MCF 10A (cell line): ENCODE data around the gene TMEM120A. TPM values are rescaled to one million over a fixed set of nuclear protein-coding genes. Genes with fewer than 3 reads are reported as not detected.

Experiments
- BruUV-seq: library from RNA; stranded (reverse); fragments of 400-500 nt; replicated peaks from 2 replicates; lab custom pipeline; 2021; lab: Mats Ljungman, UMichigan
- CTCF ChIA-PET: fragments of 300-600 bp; sonication (Branson Sonifier 250); formaldehyde crosslinking; extraction: SDS; loops from one replicate; lab custom pipeline; 2021; ENCODE audit warnings: antibody characterized with exemption, inconsistent platforms; lab: Yijun Ruan, JAX
- POLR2A ChIA-PET: fragments of 300-600, 350-650 bp; sonication (Branson Sonifier 250); formaldehyde crosslinking; extraction: SDS; loops from one replicate; lab custom pipeline; 2020; ENCODE audit warnings: antibody characterized with exemption, inconsistent platforms; lab: Yijun Ruan, JAX
- DNase-seq: peaks from one replicate; pipeline ENCODE4 v3.0.0-alpha.2; 2018; ENCODE audit not compliant: unreplicated experiment
- H3K27ac Mint-ChIP-seq: one replicate; pipeline ENCODE4 v1.8.0; 2022; ENCODE audit warnings: mild to moderate bottlenecking, low read depth, mixed read lengths; ENCODE audit not compliant: unreplicated experiment
- H3K27me3 Mint-ChIP-seq: one replicate; pipeline ENCODE4 v1.8.0; 2022; ENCODE audit warnings: mixed read lengths; ENCODE audit not compliant: insufficient read depth, unreplicated experiment
- H3K36me3 Mint-ChIP-seq: one replicate; pipeline ENCODE4 v1.8.0; 2022; ENCODE audit warnings: mild to moderate bottlenecking, moderate library complexity, mixed read lengths; ENCODE audit not compliant: insufficient read depth, unreplicated experiment
- H3K4me1 Mint-ChIP-seq: one replicate; pipeline ENCODE4 v1.8.0; 2022; ENCODE audit warnings: mixed read lengths; ENCODE audit not compliant: insufficient read depth, unreplicated experiment
- H3K4me3 Mint-ChIP-seq: one replicate; pipeline ENCODE4 v1.8.0; 2022; ENCODE audit warnings: mild to moderate bottlenecking, moderate library complexity, mixed read lengths; ENCODE audit not compliant: unreplicated experiment
- H3K9me3 Mint-ChIP-seq: one replicate; pipeline ENCODE4 v1.8.0; 2022; ENCODE audit warnings: mixed read lengths; ENCODE audit not compliant: unreplicated experiment
- intact Hi-C: fragments of 100-400 bp; cut with micrococcal nuclease; formaldehyde crosslinking; loops from 2 replicates; pipeline ENCODE4 v1.14.1; 2022
- total RNA-seq: library from RNA; stranded (reverse); gene quantifications from 2 replicates; pipeline ENCODE4 v1.2.3, GENCODE V29; 2022
- TF ChIP-seq, protein P1 (sequence below): fragments of 200-600 bp; IDR thresholded peaks from one replicate; pipeline ENCODE4 v1.8.0; 2022; ENCODE audit warnings: antibody characterized with exemption, mild to moderate bottlenecking; ENCODE audit not compliant: unreplicated experiment

Gene TMEM120A
- total RNA-seq, 1 experiment from 2014 or later: 19.4 TPM

DNA sequence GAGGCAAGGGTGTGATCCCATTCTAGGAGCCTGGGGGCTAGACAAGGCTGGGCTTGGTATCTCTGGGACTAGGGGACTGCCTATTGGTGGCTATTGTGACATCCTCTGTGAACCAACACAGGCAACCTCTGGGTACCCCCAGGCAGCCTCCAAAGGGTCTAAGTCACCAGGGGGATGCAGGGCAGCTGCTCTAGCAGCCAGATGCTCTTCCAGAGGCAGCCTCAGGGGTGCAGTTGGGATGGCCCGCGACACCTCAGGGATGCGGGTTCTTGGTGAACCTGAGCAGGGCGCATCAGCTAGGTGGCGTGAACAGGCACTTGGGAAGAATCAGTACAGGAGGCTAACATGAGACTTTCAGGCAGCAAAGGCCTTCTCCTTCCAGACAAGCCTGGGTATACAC is 1.6 kb upstream of the TMEM120A start:
- intact Hi-C loops: no loop called here
- Mint-ChIP-seq H3K36me3 (peaks cover 16% of the 10 kb centered on the region), H3K27me3 (no peaks in the 10 kb centered on the region), H3K27ac (no peak overlapping the region), H3K9me3 (no peaks in the 10 kb centered on the region), H3K4me1 (peaks cover 4% of the 10 kb centered on the region), H3K4me3 (no peak overlapping the region)
- CTCF ChIA-PET: no interaction called here
- TF ChIP-seq, protein P1, sequence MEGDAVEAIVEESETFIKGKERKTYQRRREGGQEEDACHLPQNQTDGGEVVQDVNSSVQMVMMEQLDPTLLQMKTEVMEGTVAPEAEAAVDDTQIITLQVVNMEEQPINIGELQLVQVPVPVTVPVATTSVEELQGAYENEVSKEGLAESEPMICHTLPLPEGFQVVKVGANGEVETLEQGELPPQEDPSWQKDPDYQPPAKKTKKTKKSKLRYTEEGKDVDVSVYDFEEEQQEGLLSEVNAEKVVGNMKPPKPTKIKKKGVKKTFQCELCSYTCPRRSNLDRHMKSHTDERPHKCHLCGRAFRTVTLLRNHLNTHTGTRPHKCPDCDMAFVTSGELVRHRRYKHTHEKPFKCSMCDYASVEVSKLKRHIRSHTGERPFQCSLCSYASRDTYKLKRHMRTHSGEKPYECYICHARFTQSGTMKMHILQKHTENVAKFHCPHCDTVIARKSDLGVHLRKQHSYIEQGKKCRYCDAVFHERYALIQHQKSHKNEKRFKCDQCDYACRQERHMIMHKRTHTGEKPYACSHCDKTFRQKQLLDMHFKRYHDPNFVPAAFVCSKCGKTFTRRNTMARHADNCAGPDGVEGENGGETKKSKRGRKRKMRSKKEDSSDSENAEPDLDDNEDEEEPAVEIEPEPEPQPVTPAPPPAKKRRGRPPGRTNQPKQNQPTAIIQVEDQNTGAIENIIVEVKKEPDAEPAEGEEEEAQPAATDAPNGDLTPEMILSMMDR: no peak
- no TSS peak for BruUV-seq
- no peak for DNase-seq
- POLR2A ChIA-PET: interaction anchor here (1.4 kb wide), 1 partner anchor 85 kb away, joined by 3 read pairs; no protein-coding TSS in a partner anchor

DNA sequence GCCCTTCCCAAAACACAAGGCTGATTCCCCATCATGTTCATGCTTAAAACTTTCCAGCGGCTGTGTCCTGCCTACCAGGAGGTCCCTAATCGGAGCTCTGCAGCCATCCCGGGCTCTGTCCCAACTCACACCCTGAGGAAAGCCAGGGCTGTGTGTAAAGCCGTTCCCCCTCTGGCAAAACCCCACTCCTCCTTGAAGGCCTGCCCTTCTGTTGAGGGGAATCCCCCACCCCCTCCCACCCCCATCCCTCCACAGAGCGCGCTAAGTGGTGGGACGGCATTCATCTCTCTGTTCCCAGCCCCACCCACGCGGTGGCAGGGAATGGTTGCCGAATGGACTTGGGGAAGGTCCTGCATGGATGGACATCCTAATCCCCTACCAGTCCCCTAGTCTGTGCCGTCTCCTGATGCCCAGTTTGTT is 667 bp upstream of the TMEM120A start:
- Mint-ChIP-seq H3K4me1 (peaks cover 12% of the 10 kb centered on the region), H3K4me3 (peak overlapping the region; percentile 72), H3K36me3 (peaks cover 14% of the 10 kb centered on the region), H3K27ac (no peak overlapping the region), H3K27me3 (no peaks in the 10 kb centered on the region), H3K9me3 (no peaks in the 10 kb centered on the region)
- DNase-seq: no peak
- POLR2A ChIA-PET: interaction anchor here (0.6 to 1.8 kb wide), 3 partner anchors 79 to 161 kb away, joined by 3 to 5 read pairs (median 3); no protein-coding TSS in a partner anchor
- intact Hi-C loops: no loop called here
- CTCF ChIA-PET: interaction anchor here (0.8 kb wide), 1 partner anchor 26 kb away, joined by 3 read pairs; no protein-coding TSS in a partner anchor
- BruUV-seq: no TSS peak
- TF ChIP-seq, protein P1: no peak

DNA sequence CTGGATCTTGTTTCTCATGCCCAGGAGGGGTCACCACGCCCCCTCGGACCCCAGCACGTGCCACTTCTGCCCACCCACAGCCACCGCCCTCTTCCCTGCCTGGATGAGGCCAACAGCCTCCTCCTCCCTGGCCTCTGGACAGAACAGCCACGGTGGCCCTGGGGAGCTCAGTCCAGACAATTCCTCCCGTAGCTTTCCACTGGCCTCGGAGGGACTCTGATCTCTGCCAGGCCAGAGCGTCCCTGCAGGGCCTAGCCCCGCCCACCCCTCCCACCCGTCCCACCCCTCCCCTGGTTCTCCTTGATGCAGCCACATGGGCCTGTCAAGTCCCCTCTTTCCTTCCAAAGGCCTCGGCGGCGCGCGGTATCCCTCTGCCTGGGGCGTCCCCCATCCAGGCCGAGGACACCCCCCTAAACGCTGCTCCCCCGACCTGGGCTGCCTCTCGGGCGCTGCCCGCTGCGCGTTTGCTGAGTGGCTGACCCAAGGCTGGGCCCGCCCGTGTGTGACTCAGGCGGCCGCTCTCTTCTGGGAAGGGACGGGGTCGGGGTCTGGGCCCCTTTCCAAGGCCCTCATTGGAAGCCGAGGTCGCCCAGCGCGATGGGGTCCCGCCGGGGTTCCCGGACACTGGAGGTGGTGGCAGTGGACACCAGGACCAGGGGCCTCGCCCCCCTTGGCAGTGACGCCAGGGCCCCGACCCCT is 557 bp downstream of the TMEM120A start:
- TF ChIP-seq, protein P1: no peak
- no peaks in the 10 kb centered on the region for H3K27me3 Mint-ChIP-seq
- H3K4me3 Mint-ChIP-seq: peak overlapping the region; percentile 72
- H3K36me3 Mint-ChIP-seq: peaks cover 8% of the 10 kb centered on the region
- H3K4me1 Mint-ChIP-seq: peaks cover 17% of the 10 kb centered on the region
- DNase-seq: peak; percentile 39
- POLR2A ChIA-PET: interaction anchor here (1.0 to 1.8 kb wide), 4 partner anchors 10 to 78 kb away, joined by 3 to 5 read pairs (median 4); partner anchors contain the start of gene STYXL1
- H3K27ac Mint-ChIP-seq: peak overlapping the region; percentile 31
- BruUV-seq: no TSS peak
- no peaks in the 10 kb centered on the region for H3K9me3 Mint-ChIP-seq
- intact Hi-C loops: no loop called here
- CTCF ChIA-PET: interaction anchor here (0.6 to 1.6 kb wide), 2 partner anchors 27 to 366 kb away, joined by 3 to 5 read pairs; no protein-coding TSS in a partner anchor

DNA sequence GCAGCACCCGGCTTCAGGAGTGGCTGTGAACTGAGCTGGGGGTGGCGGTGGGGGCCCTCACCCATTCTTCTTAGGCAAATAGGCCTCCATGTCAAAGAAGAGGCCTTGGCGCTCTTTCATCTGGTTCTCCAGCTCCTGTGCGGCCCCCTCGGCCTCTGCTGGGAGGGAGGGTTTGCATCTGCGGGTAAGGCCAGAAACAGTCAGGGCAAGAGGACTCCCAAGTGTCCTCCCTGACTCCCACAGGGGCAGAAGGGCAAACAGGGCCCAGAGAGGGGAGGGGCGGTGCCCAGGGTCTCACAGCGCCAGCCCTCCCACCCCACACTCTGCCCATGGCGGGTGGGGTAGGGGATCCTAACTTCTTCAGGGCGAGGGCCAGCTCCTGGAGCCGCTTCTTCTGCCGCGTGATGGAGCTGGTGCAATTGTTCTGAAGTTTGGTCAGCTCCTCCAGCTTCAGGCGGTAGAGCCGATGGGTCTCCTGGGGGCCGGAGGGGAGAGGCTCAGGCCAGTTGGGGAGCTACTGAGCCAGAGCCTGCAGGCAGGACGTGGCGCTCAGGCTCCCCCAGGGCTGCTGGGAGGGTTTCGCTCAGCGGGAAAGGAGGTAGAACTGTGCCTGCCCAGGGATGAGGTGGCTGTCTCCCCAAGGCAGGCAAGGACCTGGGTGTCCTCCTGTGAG is 2.2 kb downstream of the TMEM120A start:
- no peak for DNase-seq
- intact Hi-C loops: no loop called here
- H3K36me3 Mint-ChIP-seq: peaks cover 10% of the 10 kb centered on the region
- TF ChIP-seq, protein P1: no peak
- no peak overlapping the region for H3K27ac Mint-ChIP-seq
- ChIA-PET CTCF (interaction anchor here (0.7 to 1.0 kb wide), 2 partner anchors 238 to 431 kb away, joined by 3 to 4 read pairs; no protein-coding TSS in a partner anchor), POLR2A (interaction anchor here (1.0 kb wide), 1 partner anchor 10 kb away, joined by 3 read pairs; no protein-coding TSS in a partner anchor)
- peaks cover 17% of the 10 kb centered on the region for H3K4me1 Mint-ChIP-seq
- no TSS peak for BruUV-seq
- H3K9me3 Mint-ChIP-seq: no peaks in the 10 kb centered on the region
- H3K4me3 Mint-ChIP-seq: no peak overlapping the region
- no peaks in the 10 kb centered on the region for H3K27me3 Mint-ChIP-seq
